ENCODE measurements around the gene CAMSAP2. TPM values are rescaled to one million over a fixed set of nuclear protein-coding genes. Genes with fewer than 3 reads are reported as not detected.

The CAMSAP2 gene
- total and polyA plus RNA-seq, 2 of the 8 experiments (the other 6 are each of a cell fraction or from before 2014, with no cell fraction given) = 4.2 to 27.6 TPM

- Histone ChIP-seq H3K9ac (replicated peaks in 1 of 4; ENCODE audit: extremely low read depth in 1 of 4, low read depth in 3 of 4, low read length in 3 of 4) (no peak overlapping the region), H2BK20ac (ENCODE audit: low read length) (no peak overlapping the region), H2AK5ac (ENCODE audit: low read depth, low read length) (no peak overlapping the region), H2AFZ (ENCODE audit: low read length) (no peak overlapping the region), H3K14ac (ENCODE audit: insufficient read length) (no peak overlapping the region), H4K20me1 (replicated peaks in 1 of 2; ENCODE audit: control insufficient read depth in 1 of 2, insufficient read depth in 2 of 2, low read length in 2 of 2) (no peaks in the 10 kb centered on the region), H3K79me1 (ENCODE audit: low read depth, low read length) (no peaks in the 10 kb centered on the region), H3K9me3 (ENCODE audit: insufficient read depth in 2 of 2, low read depth in 1 of 2, low read length in 1 of 2) (no peaks in the 10 kb centered on the region), H2BK120ac (replicated peaks; ENCODE audit: low read depth, low read length) (no peak overlapping the region), H3K4me2 (ENCODE audit: insufficient read depth in 1 of 2, low read depth in 2 of 2, low read length in 2 of 2) (no peak overlapping the region), H4K8ac (ENCODE audit: extremely low read depth, insufficient read depth, low read length) (no peak overlapping the region), H3K18ac (ENCODE audit: extremely low read depth, low read length) (no peak overlapping the region), H3K36me3 (ENCODE audit: control insufficient read depth in 2 of 4, insufficient read depth in 4 of 4, low read length in 3 of 4) (no peaks in the 10 kb centered on the region), H3K4me1 (replicated peaks in 1 of 4; ENCODE audit: control insufficient read depth in 3 of 4, insufficient read depth in 4 of 4, low read length in 3 of 4) (no peaks in the 10 kb centered on the region), H2BK12ac (ENCODE audit: low read depth, low read length) (no peak overlapping the region), H4K5ac (ENCODE audit: insufficient read length, low read depth, low read length) (no peak overlapping the region), H4K91ac (replicated peaks; ENCODE audit: insufficient read length, low read length) (no peak overlapping the region), H3K27me3 (replicated peaks in 1 of 4; ENCODE audit: control insufficient read depth in 3 of 4, extremely low read depth in 1 of 4, insufficient read depth in 3 of 4, low read length in 3 of 4) (no peaks in the 10 kb centered on the region), H3K79me2 (ENCODE audit: control insufficient read depth in 1 of 2, insufficient read depth in 2 of 2, low read length in 2 of 2) (no peaks in the 10 kb centered on the region), H3K23me2 (ENCODE audit: low read depth, low read length) (no peaks in the 10 kb centered on the region), H2BK15ac (ENCODE audit: low read length) (no peak overlapping the region), H3K4me3 (ENCODE audit: extremely low read depth in 1 of 4, insufficient read depth in 2 of 4, low read depth in 3 of 4, low read length in 4 of 4) (no peak overlapping the region), H3K23ac (ENCODE audit: insufficient read length) (no peak overlapping the region), H3K56ac (replicated peaks; ENCODE audit: insufficient read length, low read depth, low read length) (no peak overlapping the region), H3K27ac (ENCODE audit: low read depth, low read length) (no peak overlapping the region), H3K4ac (replicated peaks; ENCODE audit: insufficient read length, low read depth, low read length) (no peak overlapping the region), H2BK5ac (ENCODE audit: low read depth, low read length) (no peak overlapping the region)
- ChIA-PET CTCF (ENCODE audit: partially characterized antibody) (interaction anchor here (0.8 kb wide), 1 partner anchor 9 kb away, joined by 3 read pairs; no protein-coding TSS in a partner anchor), POLR2A (ENCODE audit: partially characterized antibody) (interaction anchor here (0.7 to 1.3 kb wide), 2 partner anchors 30 to 48 kb away, joined by 3 read pairs; partner anchors contain the start of gene CAMSAP2)
- DNase-seq (ENCODE audit: low read depth in 1 of 2, low spot score in 2 of 2) = no peak
- 91% methylated on average over 1 of the region's 1 CpG; no CpG with 5 or more reads in 1 of the 2 experiments for WGBS, 2 experiments (ENCODE audit: extremely low coverage in 1 of 2, insufficient coverage in 1 of 2, insufficient read length in 1 of 2, insufficient replicate concordance in 2 of 2, low coverage in 1 of 2, low lambda C conversion rate in 2 of 2, missing lambda C conversion rate in 1 of 2)
- no peak for TF ChIP-seq RBBP5 (IDR thresholded peaks at IDR 0.05; ENCODE audit: borderline replicate concordance, low read depth, low read length)
- TF ChIP-seq RFX5 (IDR thresholded peaks at IDR 0.05; ENCODE audit: borderline replicate concordance, low read depth, low read length) = no peak
- no peak for TF ChIP-seq RXRA (IDR thresholded peaks at IDR 0.05; ENCODE audit: insufficient read depth, low read depth, low read length)
- no peak for TF ChIP-seq KDM5A (IDR thresholded peaks at IDR 0.05; ENCODE audit: low read length)
- TF ChIP-seq HDAC6 (IDR thresholded peaks at IDR 0.05; ENCODE audit: low read depth, low read length) = no peak
- no peak for TF ChIP-seq SRF (IDR thresholded peaks at IDR 0.05; ENCODE audit: low read depth, low read length)
- no peak for FAIRE-seq
Observed at GRCh38 chr1:200708769-200709168, 29.9 kb upstream of the CAMSAP2 start.
